Cardiac septum (tissue), 1 donor: ENCODE results near the gene MTAP. TPM values are rescaled to one million over a fixed set of nuclear protein-coding genes. Genes with fewer than 3 reads are reported as not detected.

Experiments
- DNase-seq: peaks from one replicate; pipeline ENCODE4 v3.0.0-alpha.2; 2020; ENCODE audit warnings: low spot score
- intact Hi-C: fragments of 100-400 bp; cut with DNase I; formaldehyde crosslinking; loops from one replicate; pipeline ENCODE4 v1.14.0; 2022
- total RNA-seq: library from RNA; stranded (reverse); fragmentation: NEBNext Ultra II Directional; extraction: Animal tissue kit (Norgen Biotek cat#: 25700); gene quantifications from one replicate; pipeline ENCODE4 v1.2.1, GENCODE V29; 2021
- donor health status: DM: no; HTN: no; CAD: no.

MTAP gene
- total RNA-seq, 1 donor from 2014 or later = 13.0 TPM

GRCh38 chr9:21801683-21802417 lies 586 bp upstream of the MTAP start:
- peak; percentile 83 for DNase-seq
- intact Hi-C loops = loop anchor here (5.0 kb wide), 1 partner anchor 470 kb away; no protein-coding TSS in a partner anchor

DNA sequence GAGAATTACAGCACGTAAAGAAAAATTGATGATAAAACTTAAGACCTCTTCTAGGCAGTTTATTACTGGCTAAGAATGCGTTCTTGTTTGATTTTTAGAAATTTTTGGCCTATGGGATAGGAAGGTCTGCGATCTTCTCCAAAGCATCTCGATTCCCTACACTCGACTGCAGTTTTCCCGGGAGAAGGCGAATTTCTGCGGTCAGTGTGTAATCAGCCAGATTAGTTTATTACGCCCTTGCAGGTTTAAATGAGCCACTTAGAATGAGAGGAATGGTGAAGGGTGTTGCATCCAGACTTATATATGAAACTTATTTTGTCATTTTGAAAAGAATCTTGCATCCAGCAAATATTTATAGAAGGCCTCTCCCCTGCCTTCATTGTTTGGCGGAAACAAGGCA lies 1.2 kb downstream of the MTAP start:
- intact Hi-C loops = loop anchor here (5.0 kb wide), 1 partner anchor 471 kb away; no protein-coding TSS in a partner anchor
- DNase-seq = no peak

GRCh38 chr9:21804331-21804730 lies 1.9 kb downstream of the MTAP start:
- DNase-seq = no peak
- intact Hi-C loops = loop anchor here (5.0 kb wide), 1 partner anchor 472 kb away; no protein-coding TSS in a partner anchor

DNA sequence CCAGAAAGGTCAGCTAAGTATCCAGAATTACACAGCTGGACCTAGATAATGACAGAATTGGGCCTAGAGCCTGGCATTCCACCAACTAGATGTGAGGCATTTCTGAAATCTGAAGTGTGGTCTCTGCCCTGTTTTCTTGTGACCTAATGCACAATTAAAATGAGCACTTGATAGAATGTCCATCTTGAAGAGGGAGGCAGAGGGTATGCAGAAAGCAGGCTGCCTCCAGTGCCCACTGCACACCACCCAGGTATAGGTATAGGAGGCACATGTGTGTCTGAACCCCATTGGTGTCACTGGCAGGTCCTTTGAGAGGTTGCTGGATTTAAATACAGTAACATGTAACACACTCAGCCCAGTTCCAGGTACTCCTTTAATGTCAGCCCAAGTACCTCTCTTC lies 2.4 kb downstream of the MTAP start:
- DNase-seq = no peak
- intact Hi-C loops = loop anchor here (5.0 kb wide), 1 partner anchor 472 kb away; no protein-coding TSS in a partner anchor

DNA sequence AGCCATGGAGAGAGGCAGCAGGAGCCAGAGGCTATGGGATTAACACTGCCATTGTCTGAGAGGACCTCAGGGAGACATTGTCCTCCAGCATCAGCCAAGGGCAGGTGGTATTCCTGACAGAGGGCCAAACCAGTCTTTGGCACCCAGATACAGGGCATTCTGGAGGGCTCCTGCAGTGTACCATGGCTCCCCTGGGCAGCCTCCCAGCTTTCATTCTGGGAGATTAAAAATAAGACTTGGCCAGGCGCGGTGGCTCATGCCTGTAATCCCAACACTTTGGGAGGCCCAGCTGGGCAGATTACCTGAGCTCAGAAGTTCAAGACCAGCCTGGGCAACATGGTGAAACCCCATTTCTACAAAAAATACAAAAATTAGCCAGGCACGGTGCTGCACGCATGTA lies 4.2 kb downstream of the MTAP start:
- DNase-seq = no peak
- intact Hi-C loops = no loop called here

DNA sequence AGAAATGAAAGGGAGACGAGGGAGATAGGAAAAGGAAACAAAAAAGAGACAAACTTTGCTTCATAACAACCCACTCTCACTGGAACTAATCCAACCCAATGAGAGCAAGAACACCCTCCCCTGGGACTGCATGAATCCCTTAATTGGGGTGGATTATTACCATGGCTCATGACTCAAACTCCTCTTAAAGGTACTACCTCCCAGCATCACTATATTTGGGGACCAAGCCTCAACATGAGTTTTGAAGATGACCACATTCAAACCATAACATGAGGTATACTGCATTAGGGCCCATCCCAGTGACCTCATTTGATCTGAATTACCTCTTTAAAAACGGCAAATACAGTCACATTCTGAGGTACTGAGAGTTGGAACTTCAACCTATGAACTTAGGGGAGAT lies 8.0 kb downstream of the MTAP start:
- intact Hi-C loops = loop anchor here (5.0 to 10.0 kb wide), 5 partner anchors 197 to 637 kb away; partner anchors contain the start of genes CDKN2B and DMRTA1
- DNase-seq = no peak

DNA sequence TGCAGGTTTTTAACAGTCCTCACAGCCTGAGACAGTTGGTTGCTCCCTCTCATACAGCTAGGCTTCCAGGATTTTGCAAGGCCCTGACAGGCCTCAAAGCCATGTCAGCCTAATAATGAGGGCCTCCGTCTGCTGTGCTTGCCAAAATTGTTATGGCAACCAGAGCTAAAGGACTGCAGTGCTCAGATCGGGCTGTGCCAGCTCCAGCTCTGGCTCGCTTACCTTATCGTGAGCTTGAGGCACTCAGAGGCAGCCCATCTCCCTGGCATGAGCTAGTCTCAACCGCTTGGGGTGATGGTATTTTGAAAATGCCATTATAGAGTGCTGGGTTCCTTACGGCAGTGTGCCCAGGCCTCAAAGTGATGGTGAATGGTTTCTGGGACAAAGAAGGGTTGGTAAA lies 8.4 kb downstream of the MTAP start:
- intact Hi-C loops = loop anchor here (5.0 to 10.0 kb wide), 5 partner anchors 196 to 636 kb away; partner anchors contain the start of genes CDKN2B and DMRTA1
- no peak for DNase-seq

- intact Hi-C loops = loop anchor here (5.0 to 10.0 kb wide), 5 partner anchors 195 to 635 kb away; partner anchors contain the start of genes CDKN2B and DMRTA1
- no peak for DNase-seq
Measured at GRCh38 chr9:21811914-21812313, 9.5 kb downstream of the MTAP start.

DNA sequence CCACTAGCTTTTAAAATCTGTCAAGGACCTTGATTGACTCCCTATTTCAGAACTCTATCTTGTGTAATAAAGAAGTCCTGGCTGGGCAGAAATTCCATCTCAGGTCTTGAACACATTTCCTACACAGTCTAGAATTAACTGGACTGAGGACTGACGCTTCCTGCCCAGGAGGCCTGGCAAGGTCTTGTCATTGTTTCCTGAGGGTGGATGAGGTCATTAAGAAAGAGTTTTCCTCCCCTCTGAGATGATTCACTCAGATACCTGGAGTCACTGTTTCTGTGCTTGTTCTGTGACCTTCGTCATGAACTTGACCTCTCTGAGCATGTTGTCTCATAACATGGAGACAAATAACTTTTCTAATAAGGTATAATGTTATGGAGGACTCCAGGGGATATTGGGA lies 10.0 kb downstream of the MTAP start:
- DNase-seq = no peak
- intact Hi-C loops = loop anchor here (5.0 to 10.0 kb wide), 5 partner anchors 195 to 635 kb away; partner anchors contain the start of genes CDKN2B and DMRTA1

DNA sequence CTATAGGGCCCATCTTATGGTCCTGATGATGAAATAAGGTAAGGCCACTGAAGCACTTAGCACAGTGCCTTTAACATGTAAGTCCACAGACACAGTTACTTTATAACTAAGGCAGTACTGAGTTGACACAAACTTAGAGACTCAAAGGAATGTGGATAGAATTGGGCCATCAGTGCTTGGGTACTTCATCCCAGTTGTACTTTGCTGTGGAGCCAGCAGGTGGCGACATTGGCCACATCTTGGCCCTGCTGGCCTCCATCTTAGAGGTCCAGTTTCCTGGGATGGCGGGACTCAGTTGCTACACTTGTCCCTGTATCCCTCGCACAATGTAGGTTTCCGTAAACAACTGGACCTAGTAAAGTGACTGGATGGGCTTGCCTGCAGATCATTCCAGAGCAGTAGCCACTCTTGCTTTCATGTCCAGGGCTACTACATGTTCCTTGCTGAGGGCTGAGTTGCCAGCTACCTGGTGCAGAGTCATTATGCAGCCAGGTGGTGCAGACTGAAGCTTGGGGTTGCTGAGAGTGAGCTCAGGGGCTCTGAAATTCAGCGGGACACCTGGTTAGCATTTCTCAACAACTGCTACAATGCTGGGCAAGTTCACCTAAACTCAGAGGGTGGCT lies 10.6 kb downstream of the MTAP start:
- intact Hi-C loops = loop anchor here (5.0 to 10.0 kb wide), 5 partner anchors 194 to 634 kb away; partner anchors contain the start of genes CDKN2B and DMRTA1
- DNase-seq = peak; percentile 83

DNA sequence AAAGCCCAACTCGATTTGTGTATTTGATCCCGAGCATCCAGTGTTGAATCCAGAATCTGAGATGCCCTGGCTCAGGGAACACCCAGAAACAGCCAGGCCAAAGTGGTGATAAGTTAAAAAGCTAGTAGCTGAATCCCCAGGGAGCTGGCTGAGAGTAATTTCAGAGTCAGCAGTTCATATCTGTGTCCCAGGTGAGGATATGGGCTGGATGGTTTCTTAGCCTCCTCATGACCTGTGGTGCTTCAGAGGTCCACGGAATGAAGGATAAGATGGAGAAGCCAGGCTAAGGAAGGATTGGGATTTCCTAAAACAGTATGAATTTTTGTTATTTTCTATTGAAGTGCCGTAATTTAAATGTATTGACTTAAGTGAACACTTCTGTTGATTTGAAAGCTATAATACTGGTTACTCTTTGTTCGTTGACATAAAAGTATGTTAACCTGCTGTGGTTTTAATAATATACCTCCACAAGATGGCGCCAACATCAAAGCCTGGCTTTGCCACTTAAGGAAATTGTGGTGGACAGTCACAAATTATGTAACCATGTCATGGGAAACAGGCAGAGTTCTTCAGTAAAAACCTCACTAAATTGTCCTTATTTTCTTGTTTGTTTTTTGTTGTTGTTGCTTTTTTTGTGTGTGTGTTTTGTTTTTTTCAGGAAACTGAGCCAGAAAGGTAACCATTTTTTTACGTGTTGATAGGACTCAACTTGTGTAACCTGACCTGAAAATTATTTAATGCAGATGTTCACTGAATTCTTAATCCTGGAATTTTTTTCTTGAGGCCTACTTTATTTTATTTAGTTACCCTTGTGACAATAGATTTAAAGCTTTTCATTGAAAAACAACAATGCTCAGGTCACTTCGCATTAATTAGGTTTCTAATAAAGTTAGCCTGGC lies 11.4 kb downstream of the MTAP start:
- intact Hi-C loops = loop anchor here (5.0 to 10.0 kb wide), 5 partner anchors 193 to 633 kb away; partner anchors contain the start of genes CDKN2B and DMRTA1
- DNase-seq = no peak

DNA sequence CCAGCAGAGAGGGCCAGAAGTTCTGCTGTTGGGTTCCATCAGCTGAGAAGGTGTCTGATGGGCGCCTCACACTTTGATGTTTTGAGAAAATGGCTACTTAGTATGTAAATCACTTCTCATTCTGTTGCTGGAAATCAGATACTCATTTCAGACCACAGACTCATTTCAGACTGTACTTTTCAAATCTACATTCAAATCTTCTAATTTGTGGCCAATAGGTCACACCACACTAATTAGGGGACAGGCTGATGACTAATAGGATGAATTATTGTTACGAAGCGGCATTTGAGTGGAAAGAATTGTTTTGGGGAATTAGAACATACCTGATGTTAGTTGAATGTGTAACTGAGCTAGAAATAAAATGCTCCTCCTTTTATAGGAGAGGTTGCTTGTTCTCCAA lies 13.2 kb downstream of the MTAP start:
- DNase-seq = no peak
- intact Hi-C loops = loop anchor here (10.0 kb wide), 1 partner anchor 219 kb away; no protein-coding TSS in a partner anchor

GRCh38 chr9:21817176-21817575 lies 14.7 kb downstream of the MTAP start:
- no peak for DNase-seq
- intact Hi-C loops = loop anchor here (10.0 kb wide), 1 partner anchor 218 kb away; no protein-coding TSS in a partner anchor

DNA sequence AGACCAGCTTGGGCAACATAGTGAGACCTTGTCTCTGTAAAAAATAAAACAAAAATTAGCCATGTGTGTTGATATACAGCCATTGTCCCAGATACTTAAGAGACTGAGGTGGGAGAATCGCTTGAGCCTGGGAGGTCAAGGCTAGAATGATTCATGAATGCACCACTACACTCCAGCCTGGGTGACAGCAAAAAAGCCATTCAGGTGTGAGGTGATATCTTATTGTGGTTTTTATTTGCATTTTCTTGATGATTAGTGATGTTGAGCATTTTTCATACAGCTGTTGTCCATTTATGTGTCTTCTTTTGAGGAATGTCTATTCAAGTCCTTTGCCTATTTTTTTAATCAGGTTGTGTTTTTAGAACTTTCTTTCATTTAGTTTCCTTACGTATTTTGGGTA lies 23.2 kb downstream of the MTAP start:
- intact Hi-C loops = no loop called here
- no peak for DNase-seq

- DNase-seq = no peak
- intact Hi-C loops = no loop called here
Measured at GRCh38 chr9:21828853-21829410, 26.5 kb downstream of the MTAP start.

DNA sequence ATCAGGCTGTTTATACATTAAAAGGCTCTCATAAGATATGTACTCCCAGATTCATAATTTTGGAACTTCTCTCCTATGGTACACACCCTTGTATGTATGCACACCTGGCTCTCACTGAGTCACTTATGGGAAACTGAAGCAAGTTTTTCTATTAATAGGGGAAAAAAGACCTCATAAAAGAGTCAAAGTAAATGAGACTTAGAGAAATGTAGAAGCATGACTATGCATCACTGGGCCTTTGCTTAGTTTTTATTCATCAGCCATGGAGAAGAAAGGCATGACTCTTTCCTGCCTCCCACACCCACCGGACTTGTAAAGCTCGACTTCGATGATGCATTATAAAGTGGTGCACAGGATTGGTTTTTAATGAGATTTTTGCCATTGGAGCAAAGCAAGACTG lies 28.2 kb downstream of the MTAP start:
- intact Hi-C loops = no loop called here
- no peak for DNase-seq

- DNase-seq = no peak
- intact Hi-C loops = no loop called here
Measured at GRCh38 chr9:21831841-21832509, 29.5 kb downstream of the MTAP start.

DNA sequence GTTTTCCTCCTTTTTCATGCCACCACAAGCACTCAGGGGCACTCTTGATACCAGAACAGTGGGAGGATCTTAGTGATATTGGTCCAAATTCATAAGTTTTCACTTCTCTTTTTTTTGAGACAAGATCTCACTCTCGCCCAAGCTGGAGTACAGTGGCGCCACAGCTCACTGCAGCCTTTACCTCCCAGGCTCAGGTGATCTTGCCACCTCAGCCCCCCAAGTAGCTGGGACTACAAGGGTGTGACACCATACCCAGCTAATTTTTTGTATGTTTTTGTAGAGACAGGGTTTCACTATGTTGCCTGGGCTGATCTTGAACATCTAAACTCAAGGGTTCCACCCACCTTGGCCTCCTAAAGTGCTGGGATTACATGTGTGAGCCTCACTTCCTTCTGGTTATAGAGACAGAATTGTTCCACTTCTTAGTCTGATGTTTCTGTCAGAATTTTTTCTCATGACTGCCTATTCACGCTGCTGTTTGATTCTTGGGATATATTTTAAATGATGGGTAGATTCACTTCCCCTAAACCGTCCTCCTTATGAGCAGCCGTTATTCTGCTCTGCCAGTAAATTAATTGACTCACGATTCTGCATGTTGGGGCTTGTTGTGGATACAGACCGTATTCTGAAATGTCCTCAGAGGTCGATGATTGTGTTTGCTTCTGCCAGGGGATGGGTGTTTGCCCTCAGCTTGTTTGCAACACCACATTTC lies 30.8 kb downstream of the MTAP start:
- intact Hi-C loops = no loop called here
- no peak for DNase-seq
